Lung (tissue), 12 donors: ENCODE results near the gene NAA15. TPM values are rescaled to one million over a fixed set of nuclear protein-coding genes. Genes with fewer than 3 reads are reported as not detected.

Source experiments
- ATAC-seq: fragments of 200-7000 bp; cut with Tn5 transposase; one replicate; pipeline ENCODE4 v1.9.1; 2020; ENCODE audit warnings: moderate number of reproducible peaks; ENCODE audit not compliant: insufficient read depth, low FRiP score
- DNase-seq, 3 donors: peaks; one replicate each; pipeline ENCODE4 v3.0.0-alpha.2; 2013 to 2017
- H3K27ac ChIP-seq, 2 donors: one replicate each; pipeline ENCODE4 v1.5.1; 2013; ENCODE audit warnings: mild to moderate bottlenecking in 2 of 2, moderate library complexity in 2 of 2, control low read depth in 1 of 2, inconsistent platforms in 1 of 2, low read depth in 1 of 2, low read length in 1 of 2
- H3K27me3 ChIP-seq, 3 donors: one replicate each; pipeline ENCODE4 v1.5.1; 2013; ENCODE audit warnings: low read length in 2 of 3; ENCODE audit not compliant: control insufficient read depth in 3 of 3, insufficient read depth in 3 of 3
- H3K36me3 ChIP-seq, 4 donors: one replicate each; pipeline ENCODE4 v1.5.1; 2013; ENCODE audit warnings: low read length in 4 of 4, mild to moderate bottlenecking in 1 of 4, moderate library complexity in 1 of 4; ENCODE audit not compliant: control insufficient read depth in 4 of 4, insufficient read depth in 4 of 4
- H3K4me1 ChIP-seq, 5 donors: one replicate each; pipeline ENCODE4 v1.5.1; 2013; ENCODE audit warnings: low read length in 5 of 5, mild to moderate bottlenecking in 2 of 5, moderate library complexity in 1 of 5; ENCODE audit not compliant: control insufficient read depth in 5 of 5, insufficient read depth in 5 of 5
- H3K4me3 ChIP-seq: one replicate; pipeline ENCODE4 v1.5.1; 2013; ENCODE audit warnings: mild to moderate bottlenecking, control low read depth, moderate library complexity
- H3K9ac ChIP-seq, 2 donors: one replicate each; pipeline ENCODE4 v1.5.1; 2013; ENCODE audit warnings: low read length in 2 of 2, control low read depth in 1 of 2; ENCODE audit not compliant: insufficient read depth in 1 of 2
- H3K9me3 ChIP-seq, 4 donors: one replicate each; pipeline ENCODE4 v1.5.1; 2013; ENCODE audit warnings: low read length in 3 of 4, mild to moderate bottlenecking in 1 of 4, moderate library complexity in 1 of 4; ENCODE audit not compliant: control insufficient read depth in 4 of 4, insufficient read depth in 3 of 4
- WGBS, 2 donors: extraction: QIAGEN DNeasy Blood & Tissue Kit; methylation state at CpG; one replicate each; pipeline ENCODE4 v1.1.7; 2013; 5-methylcytosine and 5-hydroxymethylcytosine counted together
- polyA plus RNA-seq, 2 donors: library from polyadenylated mRNA; stranded (reverse); fragments of 200-250 nt; gene quantifications; one replicate each; pipeline ENCODE4 v1.2.1, GENCODE V29; 2013
- total RNA-seq, 2 donors: library from RNA; depleted of rRNA in 1 of 2; stranded (reverse); fragments of >200 nt in 1 of 2; gene quantifications; one replicate each; pipeline ENCODE4 v1.2.1, GENCODE V29; 2014 to 2021
- TF ChIP-seq, protein P1 (sequence below): IDR thresholded peaks from 2 replicates; pipeline ENCODE4 v1.5.1; 2012; ENCODE audit warnings: mild to moderate bottlenecking; ENCODE audit errors: control extremely low read depth, extremely low read depth
- donor health status: control.
- donor health status: control.
- donor health status: Bipolar disorder and iron deficiency.
- donor health status: healthy.
- donor health status: DM: yes; HTN: yes; CAD: no.

The NAA15 gene
- total and polyA plus RNA-seq, 4 donors = 5.7 to 41.3 (median 22.8) TPM

DNA sequence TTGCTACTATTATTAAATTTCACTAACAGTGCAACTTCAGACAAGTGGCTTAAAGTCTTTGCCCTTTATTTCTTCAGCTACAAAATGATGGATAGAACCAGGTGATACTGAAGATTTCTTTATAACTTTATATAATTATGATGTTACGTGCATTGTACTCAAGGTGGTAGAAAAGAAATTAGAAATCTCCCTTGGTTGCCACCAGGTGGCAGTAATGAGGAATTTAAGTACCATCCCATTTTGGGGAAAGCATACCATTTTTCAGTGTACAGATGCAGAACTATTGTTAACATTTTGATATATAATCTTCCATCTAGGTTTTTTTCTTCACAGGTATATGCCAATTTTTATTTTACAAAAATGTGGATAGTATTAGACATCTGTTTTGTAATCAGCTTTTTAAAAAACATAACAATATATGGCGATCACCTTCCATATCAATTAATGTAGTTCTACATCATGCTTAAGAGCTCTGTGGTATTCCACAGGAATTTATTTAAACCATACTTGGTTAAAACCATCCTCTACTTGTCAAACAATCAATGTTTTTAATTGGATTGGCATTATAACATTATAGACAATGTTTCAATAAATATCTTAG, 114.9 kb downstream of the NAA15 start:
- Histone ChIP-seq H3K36me3 (peaks cover 0 to 1% (median 0%) of the 10 kb centered on the region in 4 donors), H3K4me3 (no peak overlapping the region), H3K4me1 (peaks cover 0 to 3% (median 0%) of the 10 kb centered on the region in 5 donors), H3K27me3 (no peaks in the 10 kb centered on the region), H3K9ac (no peak overlapping the region), H3K9me3 (peaks cover 0 to 2% (median 0%) of the 10 kb centered on the region in 4 donors), H3K27ac (no peak overlapping the region)
- TF ChIP-seq, protein P1, sequence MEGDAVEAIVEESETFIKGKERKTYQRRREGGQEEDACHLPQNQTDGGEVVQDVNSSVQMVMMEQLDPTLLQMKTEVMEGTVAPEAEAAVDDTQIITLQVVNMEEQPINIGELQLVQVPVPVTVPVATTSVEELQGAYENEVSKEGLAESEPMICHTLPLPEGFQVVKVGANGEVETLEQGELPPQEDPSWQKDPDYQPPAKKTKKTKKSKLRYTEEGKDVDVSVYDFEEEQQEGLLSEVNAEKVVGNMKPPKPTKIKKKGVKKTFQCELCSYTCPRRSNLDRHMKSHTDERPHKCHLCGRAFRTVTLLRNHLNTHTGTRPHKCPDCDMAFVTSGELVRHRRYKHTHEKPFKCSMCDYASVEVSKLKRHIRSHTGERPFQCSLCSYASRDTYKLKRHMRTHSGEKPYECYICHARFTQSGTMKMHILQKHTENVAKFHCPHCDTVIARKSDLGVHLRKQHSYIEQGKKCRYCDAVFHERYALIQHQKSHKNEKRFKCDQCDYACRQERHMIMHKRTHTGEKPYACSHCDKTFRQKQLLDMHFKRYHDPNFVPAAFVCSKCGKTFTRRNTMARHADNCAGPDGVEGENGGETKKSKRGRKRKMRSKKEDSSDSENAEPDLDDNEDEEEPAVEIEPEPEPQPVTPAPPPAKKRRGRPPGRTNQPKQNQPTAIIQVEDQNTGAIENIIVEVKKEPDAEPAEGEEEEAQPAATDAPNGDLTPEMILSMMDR = peak; percentile 25
- ATAC-seq (no peak), DNase-seq (peak in 2 of 3 donors; percentile 44 to 55)
- WGBS, 2 donors = 74 to 83% methylated on average over 2 of the region's 2 CpGs

DNA sequence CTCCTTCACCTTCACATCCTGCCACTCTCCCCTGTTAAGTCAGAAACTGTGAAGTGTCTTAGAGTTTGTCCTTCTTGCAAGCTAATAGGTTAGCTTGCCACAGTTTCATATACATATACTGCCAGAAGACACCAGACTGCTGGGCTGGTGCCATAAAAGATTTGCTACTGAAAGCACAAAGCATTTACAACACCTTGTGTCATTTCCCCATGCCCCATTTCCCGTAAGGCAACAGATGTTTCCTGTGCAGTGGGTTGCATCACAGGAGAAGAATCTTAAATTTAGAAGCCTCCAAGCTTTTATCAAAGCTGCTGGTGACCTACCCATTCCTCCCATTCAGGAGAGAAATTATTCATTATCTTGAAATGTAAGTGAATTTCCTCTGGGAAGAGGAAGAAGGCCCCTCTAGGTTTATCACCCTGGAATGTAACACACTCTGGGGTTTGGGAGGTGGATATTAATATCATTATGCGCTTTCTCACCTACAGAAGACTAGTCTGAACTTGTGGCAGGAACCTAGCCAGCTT, 118.1 kb downstream of the NAA15 start:
- Histone ChIP-seq H3K27ac (peak overlapping the region in 1 of 2 donors; percentile 37), H3K36me3 (peaks cover 0 to 1% (median 0%) of the 10 kb centered on the region in 4 donors), H3K9me3 (peaks cover 0 to 9% (median under 1%) of the 10 kb centered on the region in 4 donors), H3K9ac (no peak overlapping the region), H3K4me1 (peaks cover 0 to 3% (median 0%) of the 10 kb centered on the region in 5 donors), H3K27me3 (no peaks in the 10 kb centered on the region), H3K4me3 (no peak overlapping the region)
- TF ChIP-seq, protein P1 = no peak
- 17 to 54% methylated on average over 2 of the region's 2 CpGs for WGBS, 2 donors
- peak; percentile 41 for ATAC-seq
- DNase-seq = peak; percentile 27 to 75 (median 55)

DNA sequence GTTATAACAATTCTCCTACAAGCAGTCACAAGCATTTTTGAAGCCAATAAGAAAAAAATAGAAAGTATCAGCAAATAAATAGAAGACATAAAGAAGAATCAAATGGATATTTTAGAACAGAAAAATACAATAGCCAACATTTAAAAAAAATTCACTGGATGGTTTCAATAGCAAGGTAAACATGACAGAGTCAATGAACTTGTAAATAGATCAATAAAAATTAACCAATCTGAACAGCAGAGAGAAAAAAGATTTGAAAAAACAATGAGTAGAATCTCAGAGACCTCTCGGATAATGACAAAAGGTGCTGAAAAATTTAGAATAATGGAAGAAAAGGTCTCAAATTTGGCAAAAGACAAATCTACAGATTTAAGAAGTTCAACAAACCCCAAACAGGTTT, 119.3 kb downstream of the NAA15 start:
- Histone ChIP-seq H3K4me3 (no peak overlapping the region), H3K36me3 (no peaks in the 10 kb centered on the region), H3K27ac (no peak overlapping the region), H3K9ac (no peak overlapping the region), H3K9me3 (peaks cover 0 to 7% (median under 1%) of the 10 kb centered on the region in 4 donors), H3K4me1 (peaks cover 0 to 3% (median 0%) of the 10 kb centered on the region in 5 donors), H3K27me3 (no peaks in the 10 kb centered on the region)
- TF ChIP-seq, protein P1 = no peak
- no peak for DNase-seq
- 98 to 100% methylated on average over 1 of the region's 1 CpG for WGBS, 2 donors
- no peak for ATAC-seq
